B cell (primary cell): ENCODE results near the gene XPO4.

Experiments used
- EZH2 ChIP-seq: IDR thresholded peaks from 2 replicates; pipeline ENCODE4 v1.6.1; 2012; ENCODE audit warnings: borderline replicate concordance, low read depth, mild to moderate bottlenecking, moderate library complexity, low read length; ENCODE audit not compliant: insufficient read depth, poor library complexity, severe bottlenecking
- TF ChIP-seq, protein P1 (sequence below): fragments of 200-600 bp; IDR thresholded peaks from one replicate; pipeline ENCODE4 v1.8.0; 2022; ENCODE audit warnings: antibody characterized with exemption, mild to moderate bottlenecking

DNA sequence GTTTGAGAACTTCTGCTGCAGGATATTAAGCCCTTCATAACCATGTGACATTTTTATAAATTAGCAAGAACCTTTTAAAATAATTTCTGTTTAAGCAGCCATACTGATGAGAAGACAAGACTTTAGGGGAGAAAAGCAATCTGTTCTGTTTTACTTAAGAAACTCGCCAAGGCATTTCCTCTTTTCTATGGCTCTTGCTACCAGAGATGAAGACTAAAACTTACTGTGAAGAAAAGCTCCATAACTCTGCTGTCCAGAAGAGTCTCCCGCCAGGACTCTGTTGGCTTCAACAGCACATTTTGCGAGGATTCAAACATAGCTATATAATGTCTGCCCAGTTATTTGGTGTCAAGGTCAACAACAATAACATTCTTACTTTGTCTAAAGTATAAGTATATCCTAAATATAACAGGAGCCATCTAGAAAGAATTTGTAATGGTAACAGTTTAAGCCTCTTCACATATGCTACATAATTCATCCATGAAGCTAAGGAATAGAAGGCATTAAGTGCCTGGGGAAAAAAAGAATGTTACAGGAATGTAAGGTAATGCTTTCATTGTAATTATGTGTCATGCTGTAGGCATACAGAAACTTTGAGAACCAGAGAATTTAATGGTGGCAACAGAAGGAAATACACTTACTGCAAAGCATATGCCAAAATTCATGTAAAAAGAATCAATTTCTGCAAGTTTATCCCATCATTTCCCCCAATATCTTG, 75.5 kb downstream of the XPO4 start:
- TF ChIP-seq, protein P1, sequence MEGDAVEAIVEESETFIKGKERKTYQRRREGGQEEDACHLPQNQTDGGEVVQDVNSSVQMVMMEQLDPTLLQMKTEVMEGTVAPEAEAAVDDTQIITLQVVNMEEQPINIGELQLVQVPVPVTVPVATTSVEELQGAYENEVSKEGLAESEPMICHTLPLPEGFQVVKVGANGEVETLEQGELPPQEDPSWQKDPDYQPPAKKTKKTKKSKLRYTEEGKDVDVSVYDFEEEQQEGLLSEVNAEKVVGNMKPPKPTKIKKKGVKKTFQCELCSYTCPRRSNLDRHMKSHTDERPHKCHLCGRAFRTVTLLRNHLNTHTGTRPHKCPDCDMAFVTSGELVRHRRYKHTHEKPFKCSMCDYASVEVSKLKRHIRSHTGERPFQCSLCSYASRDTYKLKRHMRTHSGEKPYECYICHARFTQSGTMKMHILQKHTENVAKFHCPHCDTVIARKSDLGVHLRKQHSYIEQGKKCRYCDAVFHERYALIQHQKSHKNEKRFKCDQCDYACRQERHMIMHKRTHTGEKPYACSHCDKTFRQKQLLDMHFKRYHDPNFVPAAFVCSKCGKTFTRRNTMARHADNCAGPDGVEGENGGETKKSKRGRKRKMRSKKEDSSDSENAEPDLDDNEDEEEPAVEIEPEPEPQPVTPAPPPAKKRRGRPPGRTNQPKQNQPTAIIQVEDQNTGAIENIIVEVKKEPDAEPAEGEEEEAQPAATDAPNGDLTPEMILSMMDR, result no peak
- TF ChIP-seq EZH2, result no peak
